GM12873 (cell line): Measurements from ENCODE around the gene REXO4.

Source experiments
- TF ChIP-seq, protein P1 (sequence below): IDR thresholded peaks from 2 replicates; pipeline ENCODE4 v1.5.1; 2012; ENCODE audit warnings: low read depth, mild to moderate bottlenecking, moderate library complexity, low read length, control low read depth; ENCODE audit not compliant: insufficient read depth; ENCODE audit errors: missing control alignments

The REXO4 gene

DNA sequence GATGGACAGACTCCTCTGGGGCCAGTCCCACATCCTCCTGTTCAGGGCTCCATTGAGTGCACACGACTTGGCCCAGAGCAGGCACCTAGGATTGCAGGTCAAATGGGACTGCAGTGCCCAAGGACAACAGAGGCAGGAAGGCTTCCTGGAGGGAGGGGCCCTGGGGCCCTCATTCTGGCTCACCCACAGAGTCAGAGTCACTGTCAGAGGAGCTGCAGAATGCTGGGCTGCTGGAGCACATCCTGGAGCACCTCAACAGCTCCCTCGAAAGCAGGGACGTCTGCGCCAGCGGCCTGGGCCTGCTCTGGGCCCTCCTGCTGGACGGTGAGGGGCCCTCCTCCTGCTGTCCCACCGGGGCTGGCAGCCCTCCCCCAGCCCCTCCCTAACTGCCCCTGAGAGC is 15.1 kb downstream of the REXO4 start:
- TF ChIP-seq, protein P1, sequence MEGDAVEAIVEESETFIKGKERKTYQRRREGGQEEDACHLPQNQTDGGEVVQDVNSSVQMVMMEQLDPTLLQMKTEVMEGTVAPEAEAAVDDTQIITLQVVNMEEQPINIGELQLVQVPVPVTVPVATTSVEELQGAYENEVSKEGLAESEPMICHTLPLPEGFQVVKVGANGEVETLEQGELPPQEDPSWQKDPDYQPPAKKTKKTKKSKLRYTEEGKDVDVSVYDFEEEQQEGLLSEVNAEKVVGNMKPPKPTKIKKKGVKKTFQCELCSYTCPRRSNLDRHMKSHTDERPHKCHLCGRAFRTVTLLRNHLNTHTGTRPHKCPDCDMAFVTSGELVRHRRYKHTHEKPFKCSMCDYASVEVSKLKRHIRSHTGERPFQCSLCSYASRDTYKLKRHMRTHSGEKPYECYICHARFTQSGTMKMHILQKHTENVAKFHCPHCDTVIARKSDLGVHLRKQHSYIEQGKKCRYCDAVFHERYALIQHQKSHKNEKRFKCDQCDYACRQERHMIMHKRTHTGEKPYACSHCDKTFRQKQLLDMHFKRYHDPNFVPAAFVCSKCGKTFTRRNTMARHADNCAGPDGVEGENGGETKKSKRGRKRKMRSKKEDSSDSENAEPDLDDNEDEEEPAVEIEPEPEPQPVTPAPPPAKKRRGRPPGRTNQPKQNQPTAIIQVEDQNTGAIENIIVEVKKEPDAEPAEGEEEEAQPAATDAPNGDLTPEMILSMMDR = no peak

DNA sequence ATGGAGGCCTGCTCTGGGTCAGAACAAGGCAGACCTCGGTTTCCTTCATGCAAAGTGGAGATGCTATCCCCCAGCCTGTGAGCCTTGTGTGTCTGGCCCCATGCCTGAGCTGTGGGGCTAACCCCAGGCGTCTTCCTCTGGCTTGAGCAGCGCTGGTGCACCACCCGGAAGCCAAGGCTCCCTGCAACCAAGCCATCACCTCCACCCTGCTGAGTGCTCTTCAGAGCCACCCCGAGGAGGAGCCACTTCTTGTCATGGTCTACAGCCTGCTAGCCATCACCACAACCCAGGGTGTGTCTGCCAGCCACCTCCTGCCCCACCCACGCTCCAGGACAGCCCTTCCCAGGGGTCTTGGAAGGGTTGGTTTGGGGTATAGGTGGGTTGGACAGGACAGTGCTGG is 16.2 kb downstream of the REXO4 start:
- TF ChIP-seq, protein P1 = no peak

DNA sequence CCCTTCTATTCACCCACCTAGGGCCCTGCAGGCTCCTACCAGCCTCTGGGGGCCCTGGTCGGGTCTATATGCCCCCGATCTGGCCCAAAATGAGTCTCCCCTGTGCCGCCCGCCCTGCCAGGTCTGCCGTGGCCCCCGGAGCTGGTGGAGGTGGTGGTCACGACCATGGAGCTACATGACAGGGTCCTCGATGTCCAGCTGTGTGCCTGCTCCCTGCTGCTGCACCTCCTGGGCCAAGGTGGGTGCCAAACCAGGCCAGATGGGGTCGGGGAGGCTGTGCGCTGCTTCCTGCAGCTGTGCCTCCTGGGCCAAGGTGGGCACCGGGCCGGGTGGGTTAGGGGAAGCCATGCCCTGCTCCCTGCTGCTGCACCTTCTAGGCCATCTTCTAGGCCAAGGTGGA is 17.5 kb downstream of the REXO4 start:
- TF ChIP-seq, protein P1 = no peak

DNA sequence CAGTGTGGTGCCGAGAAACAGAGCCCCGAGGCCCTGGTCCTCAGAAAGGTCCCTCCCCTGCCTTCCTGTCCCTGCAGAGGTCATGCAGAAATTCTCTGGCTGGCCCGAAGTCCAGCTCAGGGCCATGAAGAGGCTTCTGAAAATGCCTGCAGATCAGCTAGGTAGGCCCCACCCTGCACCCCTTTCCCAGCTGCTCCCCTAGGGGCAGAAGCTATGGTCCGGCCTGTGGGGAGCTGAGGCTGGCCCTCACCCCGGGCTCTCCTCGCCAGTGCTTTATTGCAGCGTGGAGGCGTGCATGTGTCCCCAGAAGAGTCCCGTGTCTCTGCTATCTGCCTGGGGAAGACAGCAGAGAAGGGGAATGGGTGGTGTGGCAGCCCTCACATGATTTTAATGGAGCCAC is 19.9 kb downstream of the REXO4 start:
- TF ChIP-seq, protein P1 = no peak

DNA sequence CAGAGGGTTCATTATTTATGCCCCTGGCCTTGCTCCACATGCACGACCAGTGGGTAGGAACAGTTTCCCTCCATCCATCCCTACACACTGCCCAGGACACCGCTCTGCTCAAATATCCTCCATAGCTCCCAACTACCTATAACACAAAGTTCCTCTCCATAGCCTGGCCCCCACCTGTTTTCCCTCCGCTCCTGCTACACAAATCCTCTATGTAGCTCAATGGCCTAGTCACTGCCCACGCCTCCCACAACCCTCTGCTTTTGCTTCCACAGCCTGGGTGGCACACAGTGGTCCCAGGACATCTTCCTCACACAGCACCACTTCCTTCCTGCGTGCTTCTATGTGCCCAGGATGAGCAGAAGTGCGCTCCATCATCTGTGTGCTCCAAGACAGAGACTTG is 20.4 kb downstream of the REXO4 start:
- TF ChIP-seq, protein P1 = no peak

DNA sequence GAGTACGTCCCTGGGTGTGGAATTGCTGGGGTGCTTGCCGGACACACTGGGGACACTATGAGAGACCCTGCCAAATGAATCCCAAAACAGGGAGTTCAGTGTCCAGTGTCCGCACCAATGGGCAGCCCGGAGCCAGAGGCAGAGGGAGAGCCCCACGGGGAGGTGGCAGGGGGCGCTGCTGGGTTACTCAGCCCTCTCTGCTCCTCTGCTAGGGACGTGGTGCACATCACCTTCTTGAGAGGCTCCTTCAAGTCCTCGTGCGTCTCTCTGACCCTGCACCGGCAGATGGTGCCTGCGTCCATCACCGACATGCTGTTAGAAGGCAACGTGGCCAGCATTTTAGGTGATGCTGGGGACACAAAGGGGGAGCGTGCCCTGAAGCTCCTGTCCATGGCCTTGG is 20.9 kb downstream of the REXO4 start:
- TF ChIP-seq, protein P1 = peak; percentile 43

DNA sequence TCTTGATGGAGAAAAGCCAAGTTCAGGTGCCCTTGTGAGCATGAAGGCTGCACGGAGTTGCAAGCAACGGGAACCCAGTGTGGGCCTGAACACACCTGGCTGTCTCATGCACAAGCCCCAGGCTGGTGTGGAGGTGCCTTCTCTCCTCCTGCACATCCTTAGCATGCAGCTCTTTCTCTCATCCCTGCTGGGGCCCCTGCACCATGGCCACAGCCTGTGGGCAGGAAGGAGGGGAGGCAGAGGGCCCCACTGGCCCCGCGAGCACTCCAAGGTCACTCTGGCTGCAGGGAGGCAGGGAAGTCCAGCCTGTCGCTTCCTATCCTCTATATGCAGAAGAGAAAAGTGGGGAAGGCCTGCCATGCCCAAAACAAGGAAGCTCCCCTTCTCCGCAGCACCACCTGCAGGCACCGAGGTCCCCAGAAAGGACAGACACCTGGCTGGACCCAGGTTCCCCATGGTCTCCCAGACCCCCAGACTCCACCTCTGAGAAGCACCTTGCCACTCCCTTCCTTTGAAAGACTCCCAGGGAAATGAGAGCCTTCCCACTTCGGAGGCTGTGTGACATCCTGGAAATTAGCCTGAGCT is 23.0 kb downstream of the REXO4 start:
- TF ChIP-seq, protein P1 = no peak
